HG03097 (cell line): ENCODE data around the gene ANO1.
"Not testable (repeated sequence)": the region's sequence is repeated elsewhere in the genome, so short reads cannot be mapped to it uniquely, and the experiment has no call there.

Experiments used
- ATAC-seq: cut with Tn5 transposase; IDR thresholded peaks from one replicate; pipeline ENCODE4 v1.9.1; 2021; ENCODE audit not compliant: unreplicated experiment, low FRiP score

ANO1 gene

DNA sequence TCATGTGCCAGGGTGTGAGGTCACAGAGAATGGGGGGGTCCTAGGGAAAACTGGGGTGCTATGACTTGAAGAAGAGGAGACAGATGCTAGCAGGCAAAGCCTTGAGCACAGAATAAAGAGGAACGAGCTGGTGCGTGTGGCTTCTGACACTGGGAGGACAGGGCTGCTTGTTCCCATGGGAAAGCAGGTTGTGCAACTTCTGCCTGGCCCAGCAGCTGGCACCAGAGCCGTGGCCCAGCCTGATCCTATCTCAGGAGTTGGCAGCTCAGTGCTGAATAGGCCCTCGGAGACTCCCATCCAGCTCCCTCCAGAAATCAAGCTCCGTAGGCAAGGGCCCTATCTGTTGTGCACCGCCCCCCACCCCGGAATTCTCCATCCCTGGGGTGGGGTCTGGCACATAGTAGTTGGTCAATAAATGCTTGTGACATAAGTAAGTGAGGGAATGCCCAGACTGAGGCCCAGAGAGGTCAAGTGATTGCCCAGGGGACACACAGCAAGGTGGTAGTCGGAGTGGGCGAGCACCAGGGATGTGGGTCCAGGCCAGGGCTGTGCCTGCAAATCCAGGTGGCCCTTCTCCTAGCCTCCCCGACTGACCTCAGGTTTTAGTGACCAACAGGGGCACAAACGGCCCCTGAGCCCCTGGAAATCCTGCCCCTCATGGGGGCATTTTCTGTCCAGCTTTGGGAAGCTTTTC is 105.5 kb downstream of the ANO1 start:
- no peak for ATAC-seq

DNA sequence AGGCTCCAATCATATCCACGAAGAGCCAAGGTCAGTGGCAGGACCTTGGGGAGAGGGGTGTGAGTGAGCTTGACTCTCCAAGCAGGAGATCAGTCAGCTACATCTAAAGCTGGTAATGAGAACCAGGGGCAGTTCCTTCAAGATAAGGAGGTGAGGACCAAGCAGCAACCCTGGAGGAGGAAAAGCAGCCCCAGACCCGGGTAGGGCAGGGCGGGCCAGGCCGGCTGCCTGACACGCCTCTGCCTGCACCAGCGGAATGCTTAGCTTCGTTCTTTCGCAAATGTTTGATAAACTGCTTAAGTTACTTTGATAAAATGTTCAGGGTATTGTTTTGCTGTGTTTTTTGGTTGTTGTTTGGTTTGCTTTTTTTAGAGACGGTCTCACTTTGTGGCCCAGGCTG is 106.3 kb downstream of the ANO1 start:
- no peak for ATAC-seq

GRCh38 chr11:70185348-70186055 is 107.4 kb downstream of the ANO1 start:
- no peak for ATAC-seq

DNA sequence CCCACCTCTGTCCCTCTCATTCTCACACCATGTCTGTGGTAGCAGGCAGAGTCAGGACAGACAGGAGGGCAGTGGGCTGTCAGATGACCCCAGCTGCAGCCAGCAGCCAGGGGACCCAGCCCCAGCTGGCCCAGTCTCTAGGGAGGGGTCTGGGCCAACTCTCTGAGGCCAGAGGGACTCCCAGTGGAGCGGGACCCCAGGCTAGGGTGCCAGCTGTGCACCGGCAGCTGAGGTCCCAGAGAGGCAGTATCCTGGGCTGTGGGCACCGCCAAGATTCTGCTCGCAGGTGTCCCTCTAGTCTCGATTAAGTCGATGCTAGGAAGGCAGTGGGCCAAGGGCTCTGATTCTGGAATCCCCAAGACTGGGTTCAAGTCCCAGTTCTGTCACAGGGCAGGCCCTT is 108.3 kb downstream of the ANO1 start:
- ATAC-seq: no peak

- ATAC-seq: no peak
Observed at GRCh38 chr11:70186936-70187335, 108.8 kb downstream of the ANO1 start.

DNA sequence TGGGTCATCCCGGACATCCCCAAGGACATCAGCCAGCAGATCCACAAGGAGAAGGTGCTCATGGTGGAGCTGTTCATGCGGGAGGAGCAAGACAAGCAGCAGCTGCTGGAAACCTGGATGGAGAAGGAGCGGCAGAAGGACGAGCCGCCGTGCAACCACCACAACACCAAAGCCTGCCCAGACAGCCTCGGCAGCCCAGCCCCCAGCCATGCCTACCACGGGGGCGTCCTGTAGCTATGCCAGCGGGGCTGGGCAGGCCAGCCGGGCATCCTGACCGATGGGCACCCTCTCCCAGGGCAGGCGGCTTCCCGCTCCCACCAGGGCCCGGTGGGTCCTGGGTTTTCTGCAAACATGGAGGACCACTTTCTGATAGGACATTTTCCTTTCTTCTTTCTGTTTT is 109.7 kb downstream of the ANO1 start:
- ATAC-seq: no peak

DNA sequence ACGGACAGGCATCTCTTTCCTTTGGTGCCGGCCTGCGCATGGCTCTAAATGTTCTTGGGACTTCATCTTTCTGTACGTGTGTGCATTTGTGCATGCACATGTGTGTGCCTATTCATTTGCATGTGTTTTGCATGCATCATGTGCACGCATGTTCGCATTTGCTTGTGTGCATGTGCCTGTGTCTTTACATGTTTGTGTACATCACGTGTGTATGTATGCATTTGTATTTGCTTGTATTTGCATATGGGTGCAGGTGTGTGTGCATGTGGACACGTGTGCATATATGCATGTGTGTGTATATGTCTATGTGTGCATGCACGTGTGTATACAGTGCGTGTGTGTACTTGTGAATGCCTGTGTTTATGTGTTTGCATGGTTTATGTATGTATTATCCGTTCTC is 111.5 kb downstream of the ANO1 start:
- no peak for ATAC-seq

GRCh38 chr11:70191495-70192140 is 113.5 kb downstream of the ANO1 start:
- ATAC-seq: no peak

GRCh38 chr11:70192666-70193410 is 114.7 kb downstream of the ANO1 start:
- ATAC-seq: no peak

GRCh38 chr11:70193411-70194292 is 115.5 kb downstream of the ANO1 start:
- no peak for ATAC-seq

- ATAC-seq: no peak
Observed at GRCh38 chr11:70194792-70195791, 117.0 kb downstream of the ANO1 start.

GRCh38 chr11:70200212-70200844 is 122.2 kb downstream of the ANO1 start:
- no peak for ATAC-seq

DNA sequence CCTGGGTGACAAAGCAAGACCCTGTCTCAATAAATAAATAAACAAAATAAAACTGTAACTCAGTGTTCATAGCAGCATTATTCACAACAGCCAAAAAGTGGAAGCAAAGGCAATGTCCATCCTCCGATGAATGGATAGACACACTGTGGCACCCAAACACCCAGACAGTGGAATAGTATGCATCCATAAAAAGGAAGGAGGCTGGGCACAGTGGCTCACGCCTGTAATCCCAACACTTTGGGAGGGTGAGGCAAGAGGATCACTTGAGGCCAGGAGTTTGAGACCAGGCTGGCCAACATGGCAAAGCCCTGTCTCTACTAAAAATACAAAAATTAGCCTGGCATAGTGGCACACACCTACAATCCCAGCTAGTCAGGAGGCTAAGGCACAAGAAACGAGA is 122.9 kb downstream of the ANO1 start:
- ATAC-seq: not testable (repeated sequence)

DNA sequence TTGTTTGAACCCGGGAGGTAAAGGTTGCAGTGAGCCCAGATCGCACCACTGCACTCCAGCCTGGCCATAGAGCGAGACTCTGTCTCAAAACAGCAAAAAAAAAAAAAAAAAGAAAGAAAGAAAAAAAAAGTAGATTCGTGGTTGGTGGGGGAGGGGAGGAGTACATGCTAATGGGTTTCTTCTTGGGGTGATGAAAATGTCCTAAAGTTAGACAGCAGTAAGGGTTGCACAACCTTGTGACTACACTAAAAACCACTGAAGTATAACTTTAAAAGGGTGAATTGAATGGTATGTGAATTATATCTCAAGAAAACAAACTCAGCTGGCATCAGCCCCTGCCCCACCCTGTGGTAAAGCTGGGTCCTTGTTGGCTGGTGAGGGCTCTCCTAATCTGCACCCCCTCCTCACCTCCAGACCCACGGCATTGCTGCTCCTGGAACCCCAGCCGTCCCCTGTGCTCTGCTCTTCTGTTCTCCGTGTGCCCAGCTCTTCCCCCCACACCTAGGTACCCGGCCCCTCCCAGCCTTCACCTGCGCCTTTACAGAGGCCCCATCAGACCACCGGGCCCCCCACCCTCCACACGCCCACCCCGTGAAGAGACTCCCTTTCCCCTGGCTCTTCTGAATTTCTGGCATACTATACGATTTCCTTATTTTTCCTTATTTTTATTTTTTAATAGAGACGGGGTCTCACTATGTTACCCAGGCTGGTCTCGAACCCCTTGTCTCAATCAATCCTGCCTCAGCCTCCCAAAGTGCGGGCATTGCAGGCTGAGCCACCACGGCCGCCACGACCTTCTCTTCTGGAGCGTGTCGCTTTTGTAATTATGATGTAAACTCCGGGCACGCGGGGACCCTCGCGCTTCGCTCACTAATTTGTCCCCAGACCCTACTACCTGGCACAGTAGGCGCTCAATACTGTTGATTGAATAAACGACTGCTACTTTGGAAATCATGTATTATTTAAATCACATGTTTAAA is 124.1 kb downstream of the ANO1 start:
- no peak for ATAC-seq

DNA sequence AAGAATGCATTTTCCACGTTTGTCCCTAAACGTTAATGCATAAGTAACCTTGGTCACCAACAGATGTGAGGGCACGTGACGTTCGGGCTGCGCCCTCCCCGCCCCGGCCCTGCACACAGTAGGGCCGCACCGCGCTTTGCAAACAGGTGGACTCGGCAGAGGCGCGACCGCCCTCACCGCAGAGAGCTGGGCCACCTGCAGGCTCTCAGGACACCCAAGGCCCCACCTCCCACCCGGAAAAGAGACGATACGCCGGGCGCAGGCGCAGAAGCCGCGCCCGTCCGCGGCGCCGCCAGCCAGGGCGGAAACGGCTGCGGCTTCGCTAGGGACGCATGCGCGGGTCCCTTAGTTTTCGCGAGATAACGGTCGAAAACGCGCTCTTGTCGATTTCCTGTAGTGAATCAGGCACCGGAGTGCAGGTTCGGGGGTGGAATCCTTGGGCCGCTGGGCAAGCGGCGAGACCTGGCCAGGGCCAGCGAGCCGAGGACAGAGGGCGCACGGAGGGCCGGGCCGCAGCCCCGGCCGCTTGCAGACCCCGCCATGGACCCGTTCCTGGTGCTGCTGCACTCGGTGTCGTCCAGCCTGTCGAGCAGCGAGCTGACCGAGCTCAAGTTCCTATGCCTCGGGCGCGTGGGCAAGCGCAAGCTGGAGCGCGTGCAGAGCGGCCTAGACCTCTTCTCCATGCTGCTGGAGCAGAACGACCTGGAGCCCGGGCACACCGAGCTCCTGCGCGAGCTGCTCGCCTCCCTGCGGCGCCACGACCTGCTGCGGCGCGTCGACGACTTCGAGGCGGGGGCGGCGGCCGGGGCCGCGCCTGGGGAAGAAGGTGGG is 125.0 kb downstream of the ANO1 start, which contains the start of gene FADD:
TSS of gene FADD (plus strand) at position 377 of the 831 bp plus-strand sequence. CDS start at position 541, 164 bp downstream.
- ATAC-seq: peak; percentile 75

DNA sequence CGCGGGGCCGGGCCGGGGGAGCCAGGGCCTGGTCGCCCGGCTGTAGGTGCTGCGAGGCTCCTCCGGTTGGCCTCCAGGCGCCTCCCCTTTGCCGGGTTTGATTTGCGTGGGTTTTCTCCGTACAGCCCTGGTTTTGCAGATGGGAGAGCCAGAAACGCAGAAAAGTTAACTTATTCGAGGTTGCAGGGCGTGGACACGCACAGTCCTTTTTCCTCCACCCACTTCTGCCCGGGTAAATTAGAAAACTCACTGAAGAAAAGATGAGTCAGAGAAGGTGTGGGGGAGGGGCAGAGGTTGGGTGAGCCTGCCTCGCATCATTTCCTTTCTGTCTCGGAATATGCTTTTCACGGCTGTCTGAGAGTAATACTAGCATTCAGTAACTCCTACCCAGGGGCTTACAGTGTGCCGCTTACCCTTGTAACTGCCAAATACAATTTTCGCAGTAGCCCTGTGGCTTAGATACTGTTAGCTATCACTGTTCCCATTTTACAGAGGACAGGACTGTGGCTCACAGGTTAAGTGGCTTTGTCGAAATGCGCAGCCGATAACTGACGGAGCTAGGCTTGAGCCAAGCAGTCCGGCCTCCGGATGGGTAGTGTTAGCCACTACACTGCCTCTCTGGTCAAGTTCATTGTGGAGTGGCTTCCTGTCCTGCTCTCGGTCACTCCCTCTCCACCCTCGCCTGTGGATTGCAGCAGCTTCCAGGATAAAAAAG is 125.8 kb downstream of the ANO1 start:
- ATAC-seq: peak; percentile 24
